Measurements from ENCODE around the gene ZNF474.

Gene ZNF474

DNA sequence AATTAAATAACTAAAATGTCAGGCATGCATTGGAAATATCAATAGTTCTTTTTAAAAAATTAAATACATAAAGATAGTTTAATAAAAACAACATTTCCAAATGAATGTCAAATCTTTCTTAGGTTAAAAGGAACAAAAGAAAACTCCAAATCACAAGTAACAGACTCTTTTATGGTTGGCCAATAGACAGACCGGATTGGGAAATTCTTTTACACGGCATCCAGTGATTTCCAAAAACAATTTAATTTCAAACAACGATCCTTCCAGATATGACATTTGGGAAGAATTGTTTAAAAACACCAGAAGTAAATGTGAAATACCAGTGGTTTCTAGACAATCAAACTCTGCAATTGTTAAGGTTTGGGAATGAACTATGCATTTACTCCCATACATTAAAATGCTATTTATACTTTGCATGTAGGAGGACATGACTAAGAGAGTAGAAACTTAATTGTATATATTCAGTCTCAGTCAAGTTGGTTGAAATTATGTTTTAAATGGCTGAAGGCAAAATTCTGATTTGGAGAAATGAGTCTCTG, 32.8 kb downstream of the ZNF474 start:
- Histone ChIP-seq H3K9me3 (ENCODE audit: control extremely low read depth in 1 of 5, control insufficient read depth in 4 of 5, insufficient read depth in 2 of 5, low read depth in 1 of 5, low read length in 4 of 5) (no peaks in the 10 kb centered on the region), H3K4me1 (ENCODE audit: control extremely low read depth in 1 of 4, control insufficient read depth in 4 of 4, insufficient read depth in 4 of 4, low read length in 3 of 4) (no peaks in the 10 kb centered on the region), H3K4me3 (ENCODE audit: control insufficient read depth in 1 of 7, extremely low read depth in 1 of 7, insufficient read depth in 4 of 7, low read depth in 2 of 7, low read length in 6 of 7) (no peak overlapping the region), H3K27ac (ENCODE audit: insufficient read depth in 1 of 2, low read depth in 1 of 2, low read length in 2 of 2, poor library complexity in 1 of 2, severe bottlenecking in 2 of 2) (no peak overlapping the region), H3K27me3 (replicated peaks in 2 of 5; ENCODE audit: control insufficient read depth in 4 of 5, insufficient read depth in 5 of 5, low read length in 4 of 5) (no peaks in the 10 kb centered on the region), H3K36me3 (ENCODE audit: control insufficient read depth in 4 of 4, insufficient read depth in 4 of 4, low read length in 3 of 4) (no peaks in the 10 kb centered on the region)
- CTCF ChIA-PET = interaction anchor here (1.0 to 1.1 kb wide), 2 partner anchors 9 to 16 kb away, joined by 3 read pairs; no protein-coding TSS in a partner anchor
- WGBS (ENCODE audit: insufficient coverage) = 80% methylated on average over 1 of the region's 3 CpGs
- no peak for DNase-seq
- POLR2A ChIA-PET = no interaction called here

- Histone ChIP-seq H3K27me3 (replicated peaks in 2 of 5; ENCODE audit: control insufficient read depth in 4 of 5, insufficient read depth in 5 of 5, low read length in 4 of 5) (no peaks in the 10 kb centered on the region), H3K36me3 (ENCODE audit: control insufficient read depth in 4 of 4, insufficient read depth in 4 of 4, low read length in 3 of 4) (no peaks in the 10 kb centered on the region), H3K27ac (ENCODE audit: insufficient read depth in 1 of 2, low read depth in 1 of 2, low read length in 2 of 2, poor library complexity in 1 of 2, severe bottlenecking in 2 of 2) (no peak overlapping the region), H3K4me3 (ENCODE audit: control insufficient read depth in 1 of 7, extremely low read depth in 1 of 7, insufficient read depth in 4 of 7, low read depth in 2 of 7, low read length in 6 of 7) (no peak overlapping the region), H3K9me3 (ENCODE audit: control extremely low read depth in 1 of 5, control insufficient read depth in 4 of 5, insufficient read depth in 2 of 5, low read depth in 1 of 5, low read length in 4 of 5) (no peaks in the 10 kb centered on the region), H3K4me1 (ENCODE audit: control extremely low read depth in 1 of 4, control insufficient read depth in 4 of 4, insufficient read depth in 4 of 4, low read length in 3 of 4) (no peaks in the 10 kb centered on the region)
- CTCF ChIA-PET = interaction anchor here (0.6 to 2.1 kb wide), 4 partner anchors 9 to 200 kb away, joined by 3 to 11 read pairs (median 3); no protein-coding TSS in a partner anchor
- WGBS (ENCODE audit: insufficient coverage) = 94% methylated on average over 2 of the region's 4 CpGs
- POLR2A ChIA-PET = no interaction called here
- DNase-seq = no peak
Measured at GRCh38 chr5:122163121-122164069, 34.0 kb downstream of the ZNF474 start.

GRCh38 chr5:122164070-122164435, 34.7 kb downstream of the ZNF474 start:
- ChIA-PET CTCF (interaction anchor here (1.1 to 2.1 kb wide), 3 partner anchors 9 to 200 kb away, joined by 3 to 11 read pairs (median 3); no protein-coding TSS in a partner anchor), POLR2A (no interaction called here)
- Histone ChIP-seq H3K4me1 (ENCODE audit: control extremely low read depth in 1 of 4, control insufficient read depth in 4 of 4, insufficient read depth in 4 of 4, low read length in 3 of 4) (no peaks in the 10 kb centered on the region), H3K27me3 (replicated peaks in 2 of 5; ENCODE audit: control insufficient read depth in 4 of 5, insufficient read depth in 5 of 5, low read length in 4 of 5) (no peaks in the 10 kb centered on the region), H3K4me3 (ENCODE audit: control insufficient read depth in 1 of 7, extremely low read depth in 1 of 7, insufficient read depth in 4 of 7, low read depth in 2 of 7, low read length in 6 of 7) (no peak overlapping the region), H3K9me3 (ENCODE audit: control extremely low read depth in 1 of 5, control insufficient read depth in 4 of 5, insufficient read depth in 2 of 5, low read depth in 1 of 5, low read length in 4 of 5) (no peaks in the 10 kb centered on the region), H3K27ac (ENCODE audit: insufficient read depth in 1 of 2, low read depth in 1 of 2, low read length in 2 of 2, poor library complexity in 1 of 2, severe bottlenecking in 2 of 2) (no peak overlapping the region), H3K36me3 (ENCODE audit: control insufficient read depth in 4 of 4, insufficient read depth in 4 of 4, low read length in 3 of 4) (no peaks in the 10 kb centered on the region)
- no peak for DNase-seq

DNA sequence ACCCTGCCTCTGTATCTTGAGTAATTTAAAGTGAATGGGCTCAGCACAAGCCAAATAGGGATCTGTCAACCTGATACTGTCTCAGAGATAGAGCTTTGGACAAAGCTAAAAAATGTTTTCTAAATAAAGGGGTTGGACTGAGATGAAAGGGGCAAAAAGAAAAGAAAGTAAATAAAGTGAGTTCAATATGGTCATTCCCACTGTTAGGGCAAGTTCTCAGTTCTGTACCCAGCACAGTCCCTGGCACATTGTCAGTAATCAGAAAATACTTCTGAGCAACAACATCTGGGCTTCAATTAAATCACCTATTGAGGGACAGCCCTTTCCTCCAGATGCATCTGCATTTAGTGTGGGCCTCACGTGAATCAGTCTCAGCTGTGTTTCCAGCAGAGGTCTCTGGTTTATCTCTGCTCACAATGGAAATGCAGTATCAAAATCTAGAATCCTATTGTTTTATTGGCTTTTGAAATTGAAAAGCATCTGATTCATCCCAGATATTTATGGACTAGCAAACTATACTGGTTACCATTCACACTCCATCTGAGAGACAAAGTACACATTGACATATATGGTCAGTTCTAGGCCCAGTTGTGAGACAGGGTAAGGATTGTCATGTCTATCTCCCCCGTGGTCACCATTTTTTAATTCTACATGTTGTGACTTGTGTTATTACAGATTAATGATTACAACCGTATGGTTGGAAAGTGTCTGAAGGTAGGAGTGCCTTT, 35.6 kb downstream of the ZNF474 start:
- Histone ChIP-seq H3K36me3 (ENCODE audit: control insufficient read depth in 4 of 4, insufficient read depth in 4 of 4, low read length in 3 of 4) (no peaks in the 10 kb centered on the region), H3K27ac (ENCODE audit: insufficient read depth in 1 of 2, low read depth in 1 of 2, low read length in 2 of 2, poor library complexity in 1 of 2, severe bottlenecking in 2 of 2) (no peak overlapping the region), H3K4me1 (ENCODE audit: control extremely low read depth in 1 of 4, control insufficient read depth in 4 of 4, insufficient read depth in 4 of 4, low read length in 3 of 4) (no peaks in the 10 kb centered on the region), H3K27me3 (replicated peaks in 2 of 5; ENCODE audit: control insufficient read depth in 4 of 5, insufficient read depth in 5 of 5, low read length in 4 of 5) (no peaks in the 10 kb centered on the region), H3K9me3 (ENCODE audit: control extremely low read depth in 1 of 5, control insufficient read depth in 4 of 5, insufficient read depth in 2 of 5, low read depth in 1 of 5, low read length in 4 of 5) (no peaks in the 10 kb centered on the region), H3K4me3 (ENCODE audit: control insufficient read depth in 1 of 7, extremely low read depth in 1 of 7, insufficient read depth in 4 of 7, low read depth in 2 of 7, low read length in 6 of 7) (no peak overlapping the region)
- CTCF ChIA-PET = interaction anchor here (0.7 to 2.1 kb wide), 2 partner anchors 10 to 11 kb away, joined by 3 to 11 read pairs; no protein-coding TSS in a partner anchor
- POLR2A ChIA-PET = no interaction called here
- DNase-seq = no peak
- WGBS (ENCODE audit: insufficient coverage) = 100% methylated on average over 3 of the region's 3 CpGs

DNA sequence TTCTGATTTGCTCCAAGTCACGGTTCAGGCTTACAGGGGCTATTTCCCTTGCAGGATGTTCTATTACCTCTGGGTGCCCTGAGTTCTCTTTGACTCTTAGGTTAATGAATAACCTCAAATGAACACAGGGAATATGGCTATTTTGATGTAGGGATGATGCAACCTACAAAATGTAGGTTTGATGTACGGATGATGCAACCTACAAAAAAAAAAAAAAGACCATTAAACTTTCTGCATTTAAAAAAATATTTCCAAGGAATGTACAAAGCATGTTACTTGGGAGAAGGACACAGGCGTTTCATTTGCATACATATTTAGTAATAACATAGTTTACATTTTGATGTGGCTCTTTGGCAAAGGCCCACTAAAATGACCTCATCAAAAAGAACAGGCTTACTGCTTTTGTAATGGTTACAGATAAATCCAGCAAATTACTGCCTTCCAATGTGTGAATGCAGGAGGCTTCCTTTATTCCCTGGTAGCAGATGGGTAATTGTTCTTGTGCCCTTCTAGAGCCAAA, 36.3 kb downstream of the ZNF474 start:
- Histone ChIP-seq H3K4me3 (ENCODE audit: control insufficient read depth in 1 of 7, extremely low read depth in 1 of 7, insufficient read depth in 4 of 7, low read depth in 2 of 7, low read length in 6 of 7) (no peak overlapping the region), H3K9me3 (ENCODE audit: control extremely low read depth in 1 of 5, control insufficient read depth in 4 of 5, insufficient read depth in 2 of 5, low read depth in 1 of 5, low read length in 4 of 5) (no peaks in the 10 kb centered on the region), H3K36me3 (ENCODE audit: control insufficient read depth in 4 of 4, insufficient read depth in 4 of 4, low read length in 3 of 4) (no peaks in the 10 kb centered on the region), H3K27me3 (replicated peaks in 2 of 5; ENCODE audit: control insufficient read depth in 4 of 5, insufficient read depth in 5 of 5, low read length in 4 of 5) (no peaks in the 10 kb centered on the region), H3K27ac (ENCODE audit: insufficient read depth in 1 of 2, low read depth in 1 of 2, low read length in 2 of 2, poor library complexity in 1 of 2, severe bottlenecking in 2 of 2) (no peak overlapping the region), H3K4me1 (ENCODE audit: control extremely low read depth in 1 of 4, control insufficient read depth in 4 of 4, insufficient read depth in 4 of 4, low read length in 3 of 4) (no peaks in the 10 kb centered on the region)
- ChIA-PET CTCF (no interaction called here), POLR2A (no interaction called here)
- no CpG with 5 or more reads among the region's 3 CpGs for WGBS (ENCODE audit: insufficient coverage)
- DNase-seq = no peak

DNA sequence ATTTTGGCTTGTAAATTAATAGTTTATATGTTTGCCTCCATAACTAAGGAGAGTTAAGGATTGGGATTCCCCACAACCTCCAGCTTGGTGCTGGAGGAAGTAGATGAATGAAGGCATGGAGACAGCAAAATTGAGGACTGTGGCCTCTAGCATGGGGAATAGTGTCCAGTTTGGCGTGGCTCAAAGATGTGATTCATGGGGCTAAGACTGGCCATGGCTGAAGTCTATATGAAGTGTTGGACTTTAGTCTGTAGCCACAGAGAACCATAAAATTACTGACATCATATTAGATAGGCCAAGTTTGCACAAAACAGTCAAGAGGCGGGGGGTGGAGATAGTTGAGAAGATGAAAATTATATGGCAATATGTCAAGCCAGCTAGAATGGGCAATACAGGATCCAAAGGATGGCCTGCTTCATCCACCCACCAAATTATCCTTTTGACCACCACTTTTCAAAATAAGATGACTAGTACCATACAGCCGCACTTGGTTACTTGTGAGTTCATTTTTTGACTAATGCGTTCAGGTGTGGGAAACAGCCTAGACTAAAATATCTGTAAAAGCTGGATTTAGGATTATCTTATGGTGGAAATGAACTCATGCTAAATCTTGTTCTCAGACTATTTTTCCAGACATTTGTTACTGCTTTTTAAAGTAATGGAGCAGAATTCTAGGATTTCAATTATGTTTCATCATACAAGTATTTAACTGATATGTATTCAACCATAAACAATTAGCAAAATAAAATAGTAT, 40.2 kb downstream of the ZNF474 start:
- no peaks in the 10 kb centered on the region for H3K9me3 ChIP-seq (ENCODE audit: control extremely low read depth in 1 of 5, control insufficient read depth in 4 of 5, insufficient read depth in 2 of 5, low read depth in 1 of 5, low read length in 4 of 5)
- WGBS (ENCODE audit: insufficient coverage) = 100% methylated on average over 1 of the region's 4 CpGs
- H3K27ac ChIP-seq (ENCODE audit: insufficient read depth in 1 of 2, low read depth in 1 of 2, low read length in 2 of 2, poor library complexity in 1 of 2, severe bottlenecking in 2 of 2) = no peak overlapping the region
- no peaks in the 10 kb centered on the region for H3K27me3 ChIP-seq (replicated peaks in 2 of 5; ENCODE audit: control insufficient read depth in 4 of 5, insufficient read depth in 5 of 5, low read length in 4 of 5)
- H3K4me1 ChIP-seq (ENCODE audit: control extremely low read depth in 1 of 4, control insufficient read depth in 4 of 4, insufficient read depth in 4 of 4, low read length in 3 of 4) = peaks cover 6 to 14% (median 11%) of the 10 kb centered on the region in 4 experiments
- H3K36me3 ChIP-seq (ENCODE audit: control insufficient read depth in 4 of 4, insufficient read depth in 4 of 4, low read length in 3 of 4) = no peaks in the 10 kb centered on the region
- no peak for DNase-seq
- no peak overlapping the region for H3K4me3 ChIP-seq (ENCODE audit: control insufficient read depth in 1 of 7, extremely low read depth in 1 of 7, insufficient read depth in 4 of 7, low read depth in 2 of 7, low read length in 6 of 7)
- POLR2A ChIA-PET = no interaction called here
- CTCF ChIA-PET = interaction anchor here (0.6 to 2.7 kb wide), 3 partner anchors 11 to 19 kb away, joined by 3 to 13 read pairs (median 3); a partner anchor contains a TSS

All from common myeloid progenitor, CD34-positive (primary cell).